Karpas-422 (cell line): ENCODE data around the gene C5orf24. TPM values are rescaled to one million over a fixed set of nuclear protein-coding genes. Genes with fewer than 3 reads are reported as not detected.

Source experiments
- DNase-seq: peaks from one replicate; pipeline ENCODE4 v3.0.0-alpha.2; 2015
- H2AFZ ChIP-seq: fragments of 200-600 bp; sonication (generic); 2 replicates; pipeline ENCODE4 v1.6.1; 2014; ENCODE audit warnings: antibody characterized with exemption, low read length, mixed read lengths
- H3K27ac ChIP-seq: fragments of 200-600 bp; sonication (generic); 2 replicates; pipeline ENCODE4 v1.5.1; 2014; ENCODE audit warnings: mild to moderate bottlenecking, low read length, moderate library complexity
- H3K27me3 ChIP-seq: fragments of 200-600 bp; sonication (generic); 2 replicates; pipeline ENCODE4 v1.6.1; 2014; ENCODE audit warnings: low read length, mixed read lengths
- H3K36me3 ChIP-seq: fragments of 200-600 bp; sonication (generic); 2 replicates; pipeline ENCODE4 v1.6.1; 2014; ENCODE audit warnings: low read length, mixed read lengths; ENCODE audit not compliant: insufficient read depth
- H3K4me1 ChIP-seq: fragments of 200-600 bp; sonication (generic); 2 replicates; pipeline ENCODE4 v1.6.1; 2014; ENCODE audit warnings: mild to moderate bottlenecking, low read length, mixed read lengths
- H3K4me2 ChIP-seq: fragments of 200-600 bp; sonication (generic); 2 replicates; pipeline ENCODE4 v1.6.1; 2014; ENCODE audit warnings: low read length, low read depth, mild to moderate bottlenecking; ENCODE audit not compliant: poor library complexity, severe bottlenecking
- H3K4me3 ChIP-seq: fragments of 200-600 bp; sonication (generic); 2 replicates; pipeline ENCODE4 v1.5.1; 2014; ENCODE audit warnings: mild to moderate bottlenecking, antibody characterized with exemption, low read length, mixed read lengths
- H3K79me2 ChIP-seq: fragments of 200-600 bp; sonication (generic); 2 replicates; pipeline ENCODE4 v1.6.1; 2014; ENCODE audit warnings: mild to moderate bottlenecking, low read length, mixed read lengths
- H3K9ac ChIP-seq: fragments of 200-600 bp; sonication (generic); 2 replicates; pipeline ENCODE4 v1.6.0; 2014; ENCODE audit warnings: low read length
- H3K9me2 ChIP-seq: fragments of 200-600 bp; sonication (generic), shearing (Covaris generic); replicated peaks from 2 replicates; pipeline ENCODE4 v1.6.0; 2014; ENCODE audit warnings: mild to moderate bottlenecking, low read length, moderate library complexity; ENCODE audit not compliant: insufficient read depth
- H3K9me3 ChIP-seq: fragments of 300-700, 200-600 bp; sonication (generic); 2 replicates; pipeline ENCODE4 v1.6.1; 2014; ENCODE audit warnings: low read length, mixed read lengths
- H4K20me1 ChIP-seq: fragments of 200-600 bp; sonication (generic); 2 replicates; pipeline ENCODE4 v1.6.1; 2014; ENCODE audit warnings: mild to moderate bottlenecking, antibody characterized with exemption, low read length, low read depth; ENCODE audit not compliant: insufficient read depth
- total RNA-seq: library from RNA; depleted of rRNA; stranded (reverse); fragments of >200 nt; shearing (Covaris generic); gene quantifications from 2 replicates; pipeline ENCODE4 v1.2.3, GENCODE V29; 2014; ENCODE audit warnings: low replicate concordance

C5orf24 gene
- total RNA-seq, 1 experiment from 2014 or later: 43.3 TPM

- no peak for DNase-seq
- peaks cover 7% of the 10 kb centered on the region for H3K4me1 ChIP-seq
- H3K79me2 ChIP-seq: peaks cover 82% of the 10 kb centered on the region
- no peak overlapping the region for H2AFZ ChIP-seq
- no peak overlapping the region for H3K4me3 ChIP-seq
- no peaks in the 10 kb centered on the region for H3K9me3 ChIP-seq
- no peak overlapping the region for H3K27ac ChIP-seq
- peaks cover 27% of the 10 kb centered on the region; the same call in 1 of the 2 replicates for H3K36me3 ChIP-seq
- no peaks in the 10 kb centered on the region for H4K20me1 ChIP-seq
- no peak overlapping the region for H3K4me2 ChIP-seq
- H3K9ac ChIP-seq: no peak overlapping the region
- no peaks in the 10 kb centered on the region for H3K27me3 ChIP-seq
- no peaks in the 10 kb centered on the region for H3K9me2 ChIP-seq
Observed at GRCh38 chr5:134887593-134888159, 41.9 kb downstream of the C5orf24 start.

DNA sequence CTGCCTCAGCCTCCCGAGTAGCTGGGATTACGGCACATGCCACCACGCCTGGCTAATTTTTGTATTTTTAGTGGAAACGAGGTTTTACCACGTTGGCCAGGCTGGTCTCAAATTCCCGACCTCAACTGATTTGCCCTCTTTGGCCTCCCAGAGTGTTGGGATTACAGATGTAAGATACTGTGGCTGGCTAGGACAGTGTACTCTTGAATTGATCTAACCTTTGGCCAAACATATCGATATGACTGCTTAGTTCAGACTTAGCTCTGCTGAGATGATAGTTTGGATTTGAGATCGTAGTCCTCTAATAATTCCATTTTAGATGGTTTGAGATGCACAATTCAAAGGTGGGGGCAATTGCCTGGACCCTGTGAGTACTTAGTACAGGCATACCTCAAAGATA, 43.6 kb downstream of the C5orf24 start:
- Histone ChIP-seq H3K4me1 (peaks cover 7% of the 10 kb centered on the region), H4K20me1 (no peaks in the 10 kb centered on the region), H3K27me3 (no peaks in the 10 kb centered on the region), H2AFZ (no peak overlapping the region), H3K4me2 (no peak overlapping the region), H3K27ac (no peak overlapping the region), H3K36me3 (peaks cover 36% of the 10 kb centered on the region; the same call in 1 of the 2 replicates), H3K9me3 (no peaks in the 10 kb centered on the region), H3K4me3 (no peak overlapping the region), H3K9ac (no peak overlapping the region), H3K9me2 (no peaks in the 10 kb centered on the region), H3K79me2 (peaks cover 89% of the 10 kb centered on the region)
- no peak for DNase-seq

GRCh38 chr5:134891473-134891872, 45.7 kb downstream of the C5orf24 start:
- H3K4me3 ChIP-seq: no peak overlapping the region
- peaks cover 40% of the 10 kb centered on the region; the same call in 1 of the 2 replicates for H3K36me3 ChIP-seq
- no peak overlapping the region for H2AFZ ChIP-seq
- H3K9ac ChIP-seq: no peak overlapping the region
- peaks cover 77% of the 10 kb centered on the region for H3K79me2 ChIP-seq
- peaks cover 21% of the 10 kb centered on the region for H3K4me1 ChIP-seq
- no peaks in the 10 kb centered on the region for H4K20me1 ChIP-seq
- H3K9me2 ChIP-seq: no peaks in the 10 kb centered on the region
- no peaks in the 10 kb centered on the region for H3K27me3 ChIP-seq
- no peak overlapping the region for H3K27ac ChIP-seq
- H3K4me2 ChIP-seq: no peak overlapping the region
- no peak for DNase-seq
- H3K9me3 ChIP-seq: no peaks in the 10 kb centered on the region

- Histone ChIP-seq H3K36me3 (peaks cover 41% of the 10 kb centered on the region; the same call in 1 of the 2 replicates), H3K4me2 (no peak overlapping the region)
Observed at GRCh38 chr5:134892282-134892681, 46.5 kb downstream of the C5orf24 start.

DNA sequence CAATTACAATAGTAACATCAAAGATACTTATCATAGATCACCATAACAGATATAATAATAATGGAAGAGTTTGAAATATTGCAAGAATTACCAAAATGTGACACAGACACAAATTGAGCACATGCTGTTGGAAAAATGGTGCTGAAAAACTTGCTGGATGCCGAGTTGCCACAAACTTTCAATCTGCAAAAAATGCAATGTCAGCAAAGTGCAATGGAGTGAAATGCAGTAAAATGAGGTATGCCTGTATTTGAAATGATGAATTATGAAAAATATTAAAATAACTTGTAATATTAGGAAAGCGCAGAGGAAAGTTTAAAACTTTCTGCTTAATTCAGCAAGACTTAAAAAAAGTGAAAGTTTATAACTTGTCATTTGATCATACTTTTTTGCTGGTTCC, 47.2 kb downstream of the C5orf24 start:
- no peaks in the 10 kb centered on the region for H3K9me2 ChIP-seq
- no peak overlapping the region for H2AFZ ChIP-seq
- H4K20me1 ChIP-seq: no peaks in the 10 kb centered on the region
- H3K27me3 ChIP-seq: no peaks in the 10 kb centered on the region
- H3K36me3 ChIP-seq: peaks cover 38% of the 10 kb centered on the region; the same call in 1 of the 2 replicates
- H3K9ac ChIP-seq: no peak overlapping the region
- peaks cover 21% of the 10 kb centered on the region for H3K4me1 ChIP-seq
- no peak overlapping the region for H3K27ac ChIP-seq
- no peak overlapping the region for H3K4me3 ChIP-seq
- no peak overlapping the region for H3K4me2 ChIP-seq
- H3K9me3 ChIP-seq: no peaks in the 10 kb centered on the region
- H3K79me2 ChIP-seq: peaks cover 63% of the 10 kb centered on the region
- DNase-seq: no peak

More at GRCh38 chr5:134892282-134892681, 46.5 kb downstream of the C5orf24 start:
- H4K20me1 ChIP-seq: no peaks in the 10 kb centered on the region
- H3K9me3 ChIP-seq: no peaks in the 10 kb centered on the region
- no peaks in the 10 kb centered on the region for H3K9me2 ChIP-seq
- no peak for DNase-seq
- no peak overlapping the region for H3K9ac ChIP-seq
- H3K79me2 ChIP-seq: peaks cover 70% of the 10 kb centered on the region
- no peaks in the 10 kb centered on the region for H3K27me3 ChIP-seq
- peaks cover 21% of the 10 kb centered on the region for H3K4me1 ChIP-seq
- no peak overlapping the region for H2AFZ ChIP-seq
- H3K27ac ChIP-seq: no peak overlapping the region; the same call in 1 of the 2 replicates
- H3K4me3 ChIP-seq: no peak overlapping the region

DNA sequence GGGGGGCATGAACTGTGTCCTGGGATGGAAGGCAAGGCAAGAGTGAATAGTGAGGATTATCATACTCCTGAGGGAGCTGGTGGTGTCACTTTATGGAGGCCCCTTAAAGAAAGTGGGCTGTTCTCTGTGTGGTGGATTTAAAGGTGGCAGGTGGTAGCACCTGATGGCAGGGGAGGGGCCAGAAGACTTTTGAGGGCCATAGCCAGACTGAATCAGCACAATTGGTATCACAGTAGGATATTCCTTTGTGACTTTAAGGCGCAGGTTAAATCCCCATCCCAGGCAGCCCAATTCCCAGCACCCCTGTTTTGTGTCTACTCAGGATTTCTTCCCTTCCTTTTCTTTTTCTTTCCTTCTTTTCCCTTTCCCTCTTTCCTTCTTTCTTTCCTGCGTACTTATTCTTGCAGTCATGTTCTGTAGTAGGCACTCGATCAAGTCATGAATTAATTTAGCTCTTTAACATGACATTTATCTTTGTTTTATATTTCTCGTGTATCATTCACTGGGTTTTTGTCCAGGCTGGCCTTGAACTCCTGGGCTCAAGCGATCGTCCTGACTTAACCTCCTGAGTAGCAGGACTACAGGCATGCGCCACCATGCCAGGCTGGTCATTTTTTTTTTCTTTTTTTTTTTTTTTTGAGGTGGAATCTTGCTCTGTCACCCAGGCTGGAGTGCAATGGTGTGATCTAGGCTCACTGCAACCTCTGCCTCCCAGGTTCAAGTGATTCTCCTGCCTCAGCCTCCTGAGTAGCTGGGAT, 48.2 kb downstream of the C5orf24 start:
- Histone ChIP-seq H3K36me3 (peaks cover 39% of the 10 kb centered on the region; the same call in 1 of the 2 replicates), H2AFZ (no peak overlapping the region), H3K79me2 (peaks cover 56% of the 10 kb centered on the region), H3K9me2 (no peaks in the 10 kb centered on the region), H3K27me3 (no peaks in the 10 kb centered on the region), H3K4me3 (no peak overlapping the region), H3K4me1 (peaks cover 21% of the 10 kb centered on the region), H4K20me1 (no peaks in the 10 kb centered on the region), H3K4me2 (no peak overlapping the region), H3K9me3 (no peaks in the 10 kb centered on the region), H3K9ac (no peak overlapping the region), H3K27ac (no peak overlapping the region)
- DNase-seq: no peak

DNA sequence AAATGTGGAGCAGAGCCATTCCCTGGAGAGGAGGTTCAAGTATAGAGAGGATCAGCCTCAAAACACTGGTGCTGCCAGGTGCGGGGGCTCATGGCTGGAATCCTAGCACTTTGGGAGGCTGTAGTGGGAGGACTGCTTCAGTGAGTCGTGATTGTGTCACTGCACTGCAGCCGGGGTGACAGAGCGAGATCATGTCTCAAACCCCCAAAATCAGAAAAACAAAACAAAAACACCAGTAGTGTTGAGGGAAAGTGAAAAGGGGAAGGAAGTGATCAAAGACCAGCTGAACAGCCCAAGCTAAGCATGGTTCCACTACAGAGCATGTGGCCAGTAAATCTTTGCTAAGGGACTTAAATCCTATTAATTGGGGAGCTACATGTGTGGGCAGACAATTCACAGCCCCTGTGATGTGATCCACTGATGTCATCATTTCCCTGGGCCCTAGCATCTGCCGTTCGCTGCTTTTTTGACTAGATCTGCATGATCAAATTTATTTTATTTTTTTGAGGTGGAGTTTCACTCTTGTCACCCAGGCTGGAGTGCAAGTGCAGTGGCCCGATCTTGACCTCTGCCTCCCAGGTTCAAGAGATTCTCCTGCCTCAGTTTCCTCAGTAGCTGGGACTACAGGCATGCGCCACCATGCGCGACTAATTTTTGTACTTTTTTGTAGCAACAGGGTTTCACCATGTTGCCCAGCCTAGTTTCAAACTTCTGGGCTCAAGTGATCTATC, 56.5 kb downstream of the C5orf24 start:
- H3K27ac ChIP-seq: peak overlapping the region; percentile 89
- H3K4me2 ChIP-seq: peak overlapping the region; percentile 25
- no peaks in the 10 kb centered on the region for H4K20me1 ChIP-seq
- H3K9me2 ChIP-seq: no peaks in the 10 kb centered on the region
- H3K27me3 ChIP-seq: no peaks in the 10 kb centered on the region
- peaks cover 44% of the 10 kb centered on the region for H3K4me1 ChIP-seq
- no peaks in the 10 kb centered on the region for H3K9me3 ChIP-seq
- H3K79me2 ChIP-seq: peaks cover 11% of the 10 kb centered on the region
- H3K4me3 ChIP-seq: no peak overlapping the region
- peaks cover 14% of the 10 kb centered on the region; the same call in 1 of the 2 replicates for H3K36me3 ChIP-seq
- peak overlapping the region; percentile 44 for H3K9ac ChIP-seq
- DNase-seq: peak; percentile 76
- H2AFZ ChIP-seq: no peak overlapping the region; the same call in 1 of the 2 replicates
